Neural progenitor cell (in vitro differentiated cells): ENCODE measurements around the gene CASK.

ENCODE experiments used
- EZH2 ChIP-seq: fragments of 200-600 bp; sonication (generic); IDR thresholded peaks from 2 replicates; pipeline ENCODE4 v1.6.1; 2017; ENCODE audit warnings: antibody characterized with exemption, mild to moderate bottlenecking, moderate library complexity
- TF ChIP-seq, protein P1 (sequence below): fragments of 200-600 bp; sonication (generic); IDR thresholded peaks from 2 replicates; pipeline ENCODE4 v1.5.1; 2017; ENCODE audit warnings: antibody characterized with exemption, mild to moderate bottlenecking

DNA sequence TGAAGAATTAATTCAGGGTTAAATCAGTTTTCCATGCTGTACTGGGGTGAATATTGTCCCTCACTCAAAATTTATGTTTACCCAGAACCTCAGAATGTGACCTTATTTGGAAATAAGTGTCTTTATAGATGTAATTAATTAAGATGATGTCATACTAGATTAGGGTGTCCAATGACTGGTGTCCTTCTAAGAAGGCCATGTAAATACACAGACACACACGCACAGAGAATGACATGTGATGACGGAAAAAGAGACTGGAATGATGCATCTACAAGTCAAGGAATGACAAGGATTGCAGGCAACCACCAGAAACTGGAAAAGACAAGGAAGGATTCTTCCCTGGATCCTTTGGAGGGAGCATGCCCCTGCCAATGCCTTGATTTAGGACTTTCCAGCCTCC is 319.2 kb downstream of the CASK start:
- TF ChIP-seq, protein P1, sequence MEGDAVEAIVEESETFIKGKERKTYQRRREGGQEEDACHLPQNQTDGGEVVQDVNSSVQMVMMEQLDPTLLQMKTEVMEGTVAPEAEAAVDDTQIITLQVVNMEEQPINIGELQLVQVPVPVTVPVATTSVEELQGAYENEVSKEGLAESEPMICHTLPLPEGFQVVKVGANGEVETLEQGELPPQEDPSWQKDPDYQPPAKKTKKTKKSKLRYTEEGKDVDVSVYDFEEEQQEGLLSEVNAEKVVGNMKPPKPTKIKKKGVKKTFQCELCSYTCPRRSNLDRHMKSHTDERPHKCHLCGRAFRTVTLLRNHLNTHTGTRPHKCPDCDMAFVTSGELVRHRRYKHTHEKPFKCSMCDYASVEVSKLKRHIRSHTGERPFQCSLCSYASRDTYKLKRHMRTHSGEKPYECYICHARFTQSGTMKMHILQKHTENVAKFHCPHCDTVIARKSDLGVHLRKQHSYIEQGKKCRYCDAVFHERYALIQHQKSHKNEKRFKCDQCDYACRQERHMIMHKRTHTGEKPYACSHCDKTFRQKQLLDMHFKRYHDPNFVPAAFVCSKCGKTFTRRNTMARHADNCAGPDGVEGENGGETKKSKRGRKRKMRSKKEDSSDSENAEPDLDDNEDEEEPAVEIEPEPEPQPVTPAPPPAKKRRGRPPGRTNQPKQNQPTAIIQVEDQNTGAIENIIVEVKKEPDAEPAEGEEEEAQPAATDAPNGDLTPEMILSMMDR: no peak
- no peak for TF ChIP-seq EZH2
